Measurements from ENCODE around the gene CCDC112. TPM values are rescaled to one million over a fixed set of nuclear protein-coding genes. Genes with fewer than 3 reads are reported as not detected.

The CCDC112 gene
- total RNA-seq, 1 experiment from 2014 or later: 4.3 TPM

- Histone ChIP-seq H3K4me3 (peak within 1 kb of the TSS; percentile 86), H4K20me1 (ENCODE audit: insufficient read depth) (peaks cover 5% of the 10 kb centered on the region; the same call in 1 of the 2 replicates), H3K4me1 (replicated peaks; ENCODE audit: insufficient read depth) (peaks cover 22% of the 10 kb centered on the region), H3K36me3 (ENCODE audit: low read depth) (no peaks in the 10 kb centered on the region), H3F3A (ENCODE audit: insufficient read depth, low read depth) (peaks cover 6% of the 10 kb centered on the region), H2AFZ (peak within 1 kb of the TSS; percentile 100), H3K79me2 (ENCODE audit: low read depth) (peaks cover 50% of the 10 kb centered on the region), H3K27ac (peak within 1 kb of the TSS; percentile 63), H3K9me3 (ENCODE audit: insufficient read depth, low read depth) (no peaks in the 10 kb centered on the region), H3K4me2 (peak within 1 kb of the TSS; percentile 96), H3K9me2 (ENCODE audit: insufficient read depth) (no peaks in the 10 kb centered on the region), H3K27me3 (ENCODE audit: insufficient read depth, low read depth) (no peaks in the 10 kb centered on the region)
- POLR2A ChIA-PET (ENCODE audit: unreplicated experiment): interaction anchor here (0.6 kb wide), 2 partner anchors 9 to 543 kb away, joined by 4 to 6 read pairs; no protein-coding TSS in a partner anchor
- no TSS peak for BruUV-seq (replicated peaks)
- TF ChIP-seq CTCF (conservative IDR thresholded peaks at IDR 0.05): no peak
- TF ChIP-seq EZH2 (IDR thresholded peaks at IDR 0.05; ENCODE audit: low read depth): no peak
- intact Hi-C loops (cut with micrococcal nuclease; ENCODE audit: unreplicated experiment): loop anchor here (5.0 kb wide), 1 partner anchor 35 kb away; the partner anchor contains the start of gene CCDC112
- CTCF ChIA-PET: interaction anchor here (0.6 to 0.7 kb wide), 2 partner anchors 34 to 329 kb away, joined by 3 to 16 read pairs; partner anchors contain the start of gene CCDC112
- peak; percentile 45 to 61 for DNase-seq
These were observed 34.0 kb downstream of the CCDC112 start, which contains the start of gene PGGT1B for GRCh38 chr5:115262321-115263077. PGGT1B (minus strand) TSS chr5:115262877; CDS start chr5:115262851, 26 bp downstream.

- Histone ChIP-seq H3K27me3 (ENCODE audit: insufficient read depth, low read depth) (no peaks in the 10 kb centered on the region), H3K9me3 (ENCODE audit: insufficient read depth, low read depth) (no peaks in the 10 kb centered on the region), H4K20me1 (ENCODE audit: insufficient read depth) (peaks cover 5% of the 10 kb centered on the region; the same call in 1 of the 2 replicates), H3K4me2 (peak overlapping the region; percentile 96), H3K9me2 (ENCODE audit: insufficient read depth) (no peaks in the 10 kb centered on the region), H3K4me3 (peak overlapping the region; percentile 86), H2AFZ (peak overlapping the region; percentile 100), H3K27ac (peak overlapping the region; percentile 63), H3K79me2 (ENCODE audit: low read depth) (peaks cover 53% of the 10 kb centered on the region), H3F3A (ENCODE audit: insufficient read depth, low read depth) (peaks cover 6% of the 10 kb centered on the region), H3K36me3 (ENCODE audit: low read depth) (no peaks in the 10 kb centered on the region), H3K4me1 (replicated peaks; ENCODE audit: insufficient read depth) (peaks cover 22% of the 10 kb centered on the region)
- CTCF ChIA-PET: interaction anchor here (0.6 to 0.7 kb wide), 3 partner anchors 34 to 1581 kb away, joined by 3 to 16 read pairs (median 3); partner anchors contain the start of gene CCDC112
- DNase-seq: no peak
- TSS peak; percentile 69 for BruUV-seq (replicated peaks)
- POLR2A ChIA-PET (ENCODE audit: unreplicated experiment): interaction anchor here (0.6 kb wide), 2 partner anchors 8 to 543 kb away, joined by 4 to 6 read pairs; no protein-coding TSS in a partner anchor
- intact Hi-C loops (cut with micrococcal nuclease; ENCODE audit: unreplicated experiment): loop anchor here (5.0 kb wide), 1 partner anchor 35 kb away; the partner anchor contains the start of gene CCDC112
- TF ChIP-seq EZH2 (IDR thresholded peaks at IDR 0.05; ENCODE audit: low read depth) (no peak), CTCF (conservative IDR thresholded peaks at IDR 0.05) (no peak)
These were observed 34.5 kb downstream of the CCDC112 start for GRCh38 chr5:115262011-115262320.

GRCh38 chr5:115260248-115260647 is 36.2 kb downstream of the CCDC112 start:
- no peak overlapping the region for H3K4me3 ChIP-seq
- BruUV-seq (replicated peaks): no TSS peak
- H3K9me3 ChIP-seq (ENCODE audit: insufficient read depth, low read depth): no peaks in the 10 kb centered on the region
- ChIA-PET CTCF (no interaction called here), POLR2A (ENCODE audit: unreplicated experiment) (interaction anchor here (0.6 kb wide), 1 partner anchor 274 kb away, joined by 5 read pairs; no protein-coding TSS in a partner anchor)
- H3K4me1 ChIP-seq (replicated peaks; ENCODE audit: insufficient read depth): peaks cover 22% of the 10 kb centered on the region
- H3K36me3 ChIP-seq (ENCODE audit: low read depth): no peaks in the 10 kb centered on the region
- intact Hi-C loops (cut with micrococcal nuclease; ENCODE audit: unreplicated experiment): loop anchor here (5.0 kb wide), 1 partner anchor 37 kb away; the partner anchor contains the start of gene CCDC112
- H4K20me1 ChIP-seq (ENCODE audit: insufficient read depth): peaks cover 13% of the 10 kb centered on the region
- H3K27me3 ChIP-seq (ENCODE audit: insufficient read depth, low read depth): no peaks in the 10 kb centered on the region
- TF ChIP-seq EZH2 (IDR thresholded peaks at IDR 0.05; ENCODE audit: low read depth) (no peak), CTCF (conservative IDR thresholded peaks at IDR 0.05) (no peak)
- H2AFZ ChIP-seq: no peak overlapping the region
- no peak for DNase-seq
- peaks cover 6% of the 10 kb centered on the region for H3F3A ChIP-seq (ENCODE audit: insufficient read depth, low read depth)
- H3K79me2 ChIP-seq (ENCODE audit: low read depth): peaks cover 71% of the 10 kb centered on the region
- H3K9me2 ChIP-seq (ENCODE audit: insufficient read depth): no peaks in the 10 kb centered on the region
- H3K4me2 ChIP-seq: 0 out of 2 replicates have a peak overlapping the region, but pooled peaks have one; percentile 96
- H3K27ac ChIP-seq: no peak overlapping the region

Data from PC-9 (cell line).